Activated CD8-positive, alpha-beta T cell treated with anti-CD3 and anti-CD28 coated beads, Interleukin-2, amount 10 ng/mL, durations not matched to agents 7 days and 5 days (primary cell): ENCODE data around the gene MTIF2. TPM values are rescaled to one million over a fixed set of nuclear protein-coding genes. Genes with fewer than 3 reads are reported as not detected.
"Not testable (repeated sequence)": the region's sequence is repeated elsewhere in the genome, so short reads cannot be mapped to it uniquely, and the experiment has no call there.

Experiments used
- ATAC-seq: fragments of 150-1000 bp; cut with Tn5 transposase; one replicate; pipeline ENCODE4 v1.10.0; 2021; ENCODE audit warnings: moderate library complexity
- CTCF ChIA-PET: fragments of 350-600 bp; sonication (Branson Sonifier 250); formaldehyde crosslinking; loops from one replicate; lab custom pipeline; 2021; ENCODE audit warnings: antibody characterized with exemption; lab: Charles Lee
- POLR2A ChIA-PET: fragments of 350-600 bp; sonication (Branson Sonifier 250); formaldehyde crosslinking; loops from one replicate; lab custom pipeline; 2021; ENCODE audit warnings: antibody characterized with exemption; lab: Charles Lee
- DNase-seq: peaks from one replicate; pipeline ENCODE4 v3.0.0-alpha.2; 2020
- H3K27ac Mint-ChIP-seq: one replicate; pipeline ENCODE4 v1.8.0; 2021; ENCODE audit warnings: mild to moderate bottlenecking, mixed read lengths
- H3K27me3 Mint-ChIP-seq: one replicate; pipeline ENCODE4 v1.8.0; 2021; ENCODE audit warnings: low read depth, mixed read lengths
- H3K36me3 Mint-ChIP-seq: one replicate; pipeline ENCODE4 v1.8.0; 2021; ENCODE audit warnings: low read depth, mixed read lengths
- H3K4me1 Mint-ChIP-seq: one replicate; pipeline ENCODE4 v1.8.0; 2021; ENCODE audit warnings: low read depth, mixed read lengths
- H3K4me3 Mint-ChIP-seq: one replicate; pipeline ENCODE4 v1.8.0; 2021; ENCODE audit warnings: mild to moderate bottlenecking, mixed read lengths
- H3K9me3 Mint-ChIP-seq: one replicate; pipeline ENCODE4 v1.8.0; 2022; ENCODE audit warnings: mixed read lengths; ENCODE audit not compliant: insufficient read depth
- total RNA-seq, 2 experiments: library from RNA; stranded (reverse); gene quantifications; one replicate each; pipeline ENCODE4 v1.2.3, GENCODE V29; 2021

The MTIF2 gene
- total RNA-seq: 10 to 100 TPM; 26.1 to 28.5 TPM

GRCh38 chr2:55268907-55269644, at the start of gene MTIF2:
MTIF2 (minus strand) TSS chr2:55269231; CDS start chr2:55263858, 5,373 bp downstream.
- CTCF ChIA-PET: interaction anchor here (1.1 kb wide), 1 partner anchor 45 kb away, joined by 3 read pairs; no protein-coding TSS in a partner anchor
- peak; percentile 92 for DNase-seq
- Mint-ChIP-seq H3K27ac (peak within 1 kb of the TSS; percentile 94), H3K36me3 (peaks cover 11% of the 10 kb centered on the region), H3K4me1 (peaks cover 13% of the 10 kb centered on the region), H3K4me3 (peak within 1 kb of the TSS; percentile 94), H3K9me3 (no peaks in the 10 kb centered on the region), H3K27me3 (no peaks in the 10 kb centered on the region)
- ATAC-seq: peak; percentile 97
- POLR2A ChIA-PET: interaction anchor here (1.0 to 2.3 kb wide), 3 partner anchors 12 to 36 kb away, joined by 3 to 8 read pairs (median 7); partner anchors contain the start of genes CLHC1 and RPS27A

GRCh38 chr2:55314985-55315384, 46.0 kb upstream of the MTIF2 start:
- Mint-ChIP-seq H3K4me1 (peaks cover 6% of the 10 kb centered on the region), H3K27me3 (no peaks in the 10 kb centered on the region), H3K9me3 (no peaks in the 10 kb centered on the region), H3K27ac (no peak overlapping the region), H3K36me3 (no peaks in the 10 kb centered on the region), H3K4me3 (no peak overlapping the region)
- ATAC-seq: no peak
- DNase-seq: no peak
- ChIA-PET CTCF (interaction anchor here (1.7 kb wide), 1 partner anchor 31 kb away, joined by 4 read pairs; no protein-coding TSS in a partner anchor), POLR2A (interaction anchor here (0.6 kb wide), 1 partner anchor 53 kb away, joined by 4 read pairs; no protein-coding TSS in a partner anchor)

- peaks cover 7% of the 10 kb centered on the region for H3K4me1 Mint-ChIP-seq
- no peaks in the 10 kb centered on the region for H3K36me3 Mint-ChIP-seq
- CTCF ChIA-PET: interaction anchor here (1.1 kb wide), 1 partner anchor 9 kb away, joined by 3 read pairs; no protein-coding TSS in a partner anchor
- ATAC-seq: peak; percentile 51
- no peak overlapping the region for H3K4me3 Mint-ChIP-seq
- no peaks in the 10 kb centered on the region for H3K9me3 Mint-ChIP-seq
- POLR2A ChIA-PET: no interaction called here
- H3K27ac Mint-ChIP-seq: no peak overlapping the region
- no peak for DNase-seq
- H3K27me3 Mint-ChIP-seq: no peaks in the 10 kb centered on the region
These were observed 42.4 kb upstream of the MTIF2 start for GRCh38 chr2:55311444-55311870.

- Mint-ChIP-seq H3K4me1 (peaks cover 7% of the 10 kb centered on the region), H3K4me3 (no peak overlapping the region), H3K9me3 (no peaks in the 10 kb centered on the region), H3K36me3 (no peaks in the 10 kb centered on the region), H3K27me3 (no peaks in the 10 kb centered on the region), H3K27ac (no peak overlapping the region)
- ATAC-seq (no peak), DNase-seq (no peak)
- ChIA-PET CTCF (no interaction called here), POLR2A (no interaction called here)
These were observed 40.4 kb upstream of the MTIF2 start for GRCh38 chr2:55309446-55309845.

GRCh38 chr2:55302241-55302640, 33.2 kb upstream of the MTIF2 start:
- Mint-ChIP-seq H3K27ac (no peak overlapping the region), H3K36me3 (no peaks in the 10 kb centered on the region), H3K9me3 (no peaks in the 10 kb centered on the region), H3K27me3 (no peaks in the 10 kb centered on the region), H3K4me3 (no peak overlapping the region), H3K4me1 (peaks cover 4% of the 10 kb centered on the region)
- ChIA-PET CTCF (no interaction called here), POLR2A (no interaction called here)
- DNase-seq (no peak), ATAC-seq (no peak)

GRCh38 chr2:55301277-55301676, 32.2 kb upstream of the MTIF2 start:
- no peak for DNase-seq
- CTCF ChIA-PET: interaction anchor here (0.7 kb wide), 1 partner anchor 13 kb away, joined by 3 read pairs; no protein-coding TSS in a partner anchor
- ATAC-seq: no peak
- Mint-ChIP-seq H3K27me3 (no peaks in the 10 kb centered on the region), H3K4me1 (peaks cover 4% of the 10 kb centered on the region), H3K4me3 (no peak overlapping the region), H3K9me3 (no peaks in the 10 kb centered on the region), H3K27ac (no peak overlapping the region), H3K36me3 (no peaks in the 10 kb centered on the region)
- POLR2A ChIA-PET: no interaction called here

- ATAC-seq (no peak), DNase-seq (no peak)
- POLR2A ChIA-PET: no interaction called here
- CTCF ChIA-PET: interaction anchor here (1.4 kb wide), 1 partner anchor 135 kb away, joined by 4 read pairs; no protein-coding TSS in a partner anchor
- H3K4me3 Mint-ChIP-seq: no peak overlapping the region
- H3K27me3 Mint-ChIP-seq: no peaks in the 10 kb centered on the region
- no peaks in the 10 kb centered on the region for H3K9me3 Mint-ChIP-seq
- H3K4me1 Mint-ChIP-seq: peaks cover 12% of the 10 kb centered on the region
- H3K27ac Mint-ChIP-seq: no peak overlapping the region
- H3K36me3 Mint-ChIP-seq: peaks cover 3% of the 10 kb centered on the region
These were observed 27.4 kb upstream of the MTIF2 start for GRCh38 chr2:55296393-55296792.

GRCh38 chr2:55283083-55283482, 14.1 kb upstream of the MTIF2 start:
- H3K9me3 Mint-ChIP-seq: no peaks in the 10 kb centered on the region

GRCh38 chr2:55282110-55282917, 13.3 kb upstream of the MTIF2 start:
- peak; percentile 100 for ATAC-seq
- ChIA-PET POLR2A (interaction anchor here (0.6 to 1.4 kb wide), 3 partner anchors 13 to 59 kb away, joined by 3 to 7 read pairs (median 3); partner anchors contain the start of genes CLHC1, MTIF2 and RPS27A), CTCF (interaction anchor here (0.9 to 1.5 kb wide), 2 partner anchors 11 to 14 kb away, joined by 3 read pairs; no protein-coding TSS in a partner anchor)
- H3K4me3 Mint-ChIP-seq: peak overlapping the region; percentile 84
- peak overlapping the region; percentile 95 for H3K27ac Mint-ChIP-seq
- no peaks in the 10 kb centered on the region for H3K27me3 Mint-ChIP-seq
- peaks cover 23% of the 10 kb centered on the region for H3K4me1 Mint-ChIP-seq
- no peaks in the 10 kb centered on the region for H3K9me3 Mint-ChIP-seq
- H3K36me3 Mint-ChIP-seq: peaks cover 18% of the 10 kb centered on the region
- peak; percentile 90 for DNase-seq

More at GRCh38 chr2:55283083-55283482, 14.1 kb upstream of the MTIF2 start:
- peak overlapping the region; percentile 53 for H3K27ac Mint-ChIP-seq
- H3K4me3 Mint-ChIP-seq: peak overlapping the region; percentile 49
- ChIA-PET POLR2A (no interaction called here), CTCF (no interaction called here)
- no peak for ATAC-seq
- H3K27me3 Mint-ChIP-seq: no peaks in the 10 kb centered on the region
- no peak for DNase-seq
- peaks cover 23% of the 10 kb centered on the region for H3K4me1 Mint-ChIP-seq
- peaks cover 18% of the 10 kb centered on the region for H3K36me3 Mint-ChIP-seq

- ChIA-PET CTCF (interaction anchor here (0.9 to 1.5 kb wide), 3 partner anchors 11 to 13 kb away, joined by 3 read pairs; no protein-coding TSS in a partner anchor), POLR2A (interaction anchor here (0.8 to 1.4 kb wide), 3 partner anchors 11 to 249 kb away, joined by 3 to 7 read pairs (median 3); partner anchors contain the start of genes CLHC1, MTIF2 and RPS27A)
- Mint-ChIP-seq H3K36me3 (peaks cover 16% of the 10 kb centered on the region), H3K4me1 (peaks cover 23% of the 10 kb centered on the region), H3K27ac (peak overlapping the region; percentile 64), H3K4me3 (peak overlapping the region; percentile 34)
- H3K27me3 Mint-ChIP-seq, H3K9me3 Mint-ChIP-seq, DNase-seq, ATAC-seq: not testable (repeated sequence)
These were observed 12.0 kb upstream of the MTIF2 start for GRCh38 chr2:55280851-55281546.
